ENCODE results near the gene BBS7. TPM values are rescaled to one million over a fixed set of nuclear protein-coding genes. Genes with fewer than 3 reads are reported as not detected.

BBS7 gene
- polyA plus RNA-seq, 2 of the 4 experiments (the other 2 are of a cell fraction), result 12.6 to 17.7 TPM

DNA sequence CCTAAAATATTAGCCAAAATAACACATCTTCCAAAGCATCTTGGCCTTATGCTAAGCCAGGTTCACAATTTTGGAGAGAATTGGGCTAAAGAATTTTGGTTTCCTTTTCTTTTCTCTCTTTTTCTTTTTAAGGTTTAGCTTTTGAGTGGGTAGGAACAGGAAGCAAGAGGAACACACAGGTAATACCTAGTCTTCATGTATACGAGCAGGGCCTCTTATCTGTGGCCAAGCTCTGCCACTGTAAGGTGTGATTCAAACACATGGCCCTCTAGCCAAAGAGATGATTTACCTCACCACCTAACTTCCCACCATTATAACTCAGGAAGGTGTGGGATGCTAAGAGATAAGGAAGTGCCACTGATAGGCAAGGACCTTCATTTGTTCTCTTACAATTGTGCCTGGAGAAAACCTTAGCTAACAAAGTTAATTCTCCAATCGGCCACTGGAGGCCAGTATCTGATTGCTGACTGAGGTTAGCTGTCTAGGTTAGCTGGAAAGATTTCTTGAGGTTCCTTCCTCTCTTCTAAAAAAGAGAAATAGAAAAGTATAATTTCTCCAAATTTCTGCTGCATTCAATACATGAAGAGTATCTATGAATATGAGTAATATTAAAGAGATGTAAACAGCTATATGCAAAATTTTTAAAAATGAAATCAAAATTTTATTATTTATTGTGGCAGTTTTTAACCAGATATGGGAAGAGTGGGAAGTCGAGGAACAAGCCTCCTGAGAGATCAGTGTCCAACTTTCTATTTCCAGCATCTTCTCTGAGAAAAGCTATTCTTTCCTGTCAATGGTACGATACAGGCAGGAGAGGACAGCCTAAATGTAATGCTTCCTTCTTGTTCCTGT, 30.1 kb upstream of the BBS7 start:
- ATAC-seq, result peak; percentile 86 to 92
- no peak overlapping the region for H3K27ac ChIP-seq
- WGBS (ENCODE audit: missing lambda C conversion rate), result 29% methylated on average over 4 of the region's 4 CpGs
- FAIRE-seq, result no peak
- peak; percentile 21 to 51 for DNase-seq (ENCODE audit: low read depth in 1 of 2, low spot score in 1 of 2)
- ChIA-PET POLR2A (no interaction called here), CTCF (interaction anchor here (0.6 to 3.0 kb wide), 26 partner anchors 9 to 702 kb away, joined by 3 to 47 read pairs (median 3); no protein-coding TSS in a partner anchor)
- no peaks in the 10 kb centered on the region for H3K9me3 ChIP-seq
- no peak overlapping the region for H3K4me3 ChIP-seq
- TF ChIP-seq, protein P1, sequence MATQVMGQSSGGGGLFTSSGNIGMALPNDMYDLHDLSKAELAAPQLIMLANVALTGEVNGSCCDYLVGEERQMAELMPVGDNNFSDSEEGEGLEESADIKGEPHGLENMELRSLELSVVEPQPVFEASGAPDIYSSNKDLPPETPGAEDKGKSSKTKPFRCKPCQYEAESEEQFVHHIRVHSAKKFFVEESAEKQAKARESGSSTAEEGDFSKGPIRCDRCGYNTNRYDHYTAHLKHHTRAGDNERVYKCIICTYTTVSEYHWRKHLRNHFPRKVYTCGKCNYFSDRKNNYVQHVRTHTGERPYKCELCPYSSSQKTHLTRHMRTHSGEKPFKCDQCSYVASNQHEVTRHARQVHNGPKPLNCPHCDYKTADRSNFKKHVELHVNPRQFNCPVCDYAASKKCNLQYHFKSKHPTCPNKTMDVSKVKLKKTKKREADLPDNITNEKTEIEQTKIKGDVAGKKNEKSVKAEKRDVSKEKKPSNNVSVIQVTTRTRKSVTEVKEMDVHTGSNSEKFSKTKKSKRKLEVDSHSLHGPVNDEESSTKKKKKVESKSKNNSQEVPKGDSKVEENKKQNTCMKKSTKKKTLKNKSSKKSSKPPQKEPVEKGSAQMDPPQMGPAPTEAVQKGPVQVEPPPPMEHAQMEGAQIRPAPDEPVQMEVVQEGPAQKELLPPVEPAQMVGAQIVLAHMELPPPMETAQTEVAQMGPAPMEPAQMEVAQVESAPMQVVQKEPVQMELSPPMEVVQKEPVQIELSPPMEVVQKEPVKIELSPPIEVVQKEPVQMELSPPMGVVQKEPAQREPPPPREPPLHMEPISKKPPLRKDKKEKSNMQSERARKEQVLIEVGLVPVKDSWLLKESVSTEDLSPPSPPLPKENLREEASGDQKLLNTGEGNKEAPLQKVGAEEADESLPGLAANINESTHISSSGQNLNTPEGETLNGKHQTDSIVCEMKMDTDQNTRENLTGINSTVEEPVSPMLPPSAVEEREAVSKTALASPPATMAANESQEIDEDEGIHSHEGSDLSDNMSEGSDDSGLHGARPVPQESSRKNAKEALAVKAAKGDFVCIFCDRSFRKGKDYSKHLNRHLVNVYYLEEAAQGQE (IDR thresholded peaks at IDR 0.05), result no peak
- TF ChIP-seq KDM1A (IDR thresholded peaks at IDR 0.05; ENCODE audit: low read depth) (no peak), NPAS2 (CRISPR knock-in tag; IDR thresholded peaks at IDR 0.05; ENCODE audit: borderline replicate concordance) (no peak), SREBF2 (IDR thresholded peaks at IDR 0.05) (no peak), RCOR1 (IDR thresholded peaks at IDR 0.05; ENCODE audit: low read depth, low read length) (no peak), RAD21 (conservative IDR thresholded peaks at IDR 0.05 in 1 of 2, IDR thresholded peaks at IDR 0.05 in 1 of 2) (peak; percentile 76 to 83), EHF (CRISPR knock-in tag; IDR thresholded peaks at IDR 0.05) (no peak), JUNB (IDR thresholded peaks at IDR 0.05) (no peak), SMC3 (IDR thresholded peaks at IDR 0.05) (peak; percentile 59), GATA3 (IDR thresholded peaks at IDR 0.05; ENCODE audit: borderline replicate concordance) (no peak), MAFK (IDR thresholded peaks at IDR 0.05; ENCODE audit: partially characterized antibody) (no peak)
- TF ChIP-seq, protein P2, sequence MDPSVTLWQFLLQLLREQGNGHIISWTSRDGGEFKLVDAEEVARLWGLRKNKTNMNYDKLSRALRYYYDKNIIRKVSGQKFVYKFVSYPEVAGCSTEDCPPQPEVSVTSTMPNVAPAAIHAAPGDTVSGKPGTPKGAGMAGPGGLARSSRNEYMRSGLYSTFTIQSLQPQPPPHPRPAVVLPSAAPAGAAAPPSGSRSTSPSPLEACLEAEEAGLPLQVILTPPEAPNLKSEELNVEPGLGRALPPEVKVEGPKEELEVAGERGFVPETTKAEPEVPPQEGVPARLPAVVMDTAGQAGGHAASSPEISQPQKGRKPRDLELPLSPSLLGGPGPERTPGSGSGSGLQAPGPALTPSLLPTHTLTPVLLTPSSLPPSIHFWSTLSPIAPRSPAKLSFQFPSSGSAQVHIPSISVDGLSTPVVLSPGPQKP (IDR thresholded peaks at IDR 0.05; ENCODE audit: low read depth, low read length), result no peak
- TF ChIP-seq, protein P3, sequence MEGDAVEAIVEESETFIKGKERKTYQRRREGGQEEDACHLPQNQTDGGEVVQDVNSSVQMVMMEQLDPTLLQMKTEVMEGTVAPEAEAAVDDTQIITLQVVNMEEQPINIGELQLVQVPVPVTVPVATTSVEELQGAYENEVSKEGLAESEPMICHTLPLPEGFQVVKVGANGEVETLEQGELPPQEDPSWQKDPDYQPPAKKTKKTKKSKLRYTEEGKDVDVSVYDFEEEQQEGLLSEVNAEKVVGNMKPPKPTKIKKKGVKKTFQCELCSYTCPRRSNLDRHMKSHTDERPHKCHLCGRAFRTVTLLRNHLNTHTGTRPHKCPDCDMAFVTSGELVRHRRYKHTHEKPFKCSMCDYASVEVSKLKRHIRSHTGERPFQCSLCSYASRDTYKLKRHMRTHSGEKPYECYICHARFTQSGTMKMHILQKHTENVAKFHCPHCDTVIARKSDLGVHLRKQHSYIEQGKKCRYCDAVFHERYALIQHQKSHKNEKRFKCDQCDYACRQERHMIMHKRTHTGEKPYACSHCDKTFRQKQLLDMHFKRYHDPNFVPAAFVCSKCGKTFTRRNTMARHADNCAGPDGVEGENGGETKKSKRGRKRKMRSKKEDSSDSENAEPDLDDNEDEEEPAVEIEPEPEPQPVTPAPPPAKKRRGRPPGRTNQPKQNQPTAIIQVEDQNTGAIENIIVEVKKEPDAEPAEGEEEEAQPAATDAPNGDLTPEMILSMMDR (IDR thresholded peaks at IDR 0.05), result peak; percentile 77
- TF ChIP-seq, protein P4, sequence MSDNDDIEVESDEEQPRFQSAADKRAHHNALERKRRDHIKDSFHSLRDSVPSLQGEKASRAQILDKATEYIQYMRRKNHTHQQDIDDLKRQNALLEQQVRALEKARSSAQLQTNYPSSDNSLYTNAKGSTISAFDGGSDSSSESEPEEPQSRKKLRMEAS (IDR thresholded peaks at IDR 0.05), result no peak
- TF ChIP-seq, protein P5, sequence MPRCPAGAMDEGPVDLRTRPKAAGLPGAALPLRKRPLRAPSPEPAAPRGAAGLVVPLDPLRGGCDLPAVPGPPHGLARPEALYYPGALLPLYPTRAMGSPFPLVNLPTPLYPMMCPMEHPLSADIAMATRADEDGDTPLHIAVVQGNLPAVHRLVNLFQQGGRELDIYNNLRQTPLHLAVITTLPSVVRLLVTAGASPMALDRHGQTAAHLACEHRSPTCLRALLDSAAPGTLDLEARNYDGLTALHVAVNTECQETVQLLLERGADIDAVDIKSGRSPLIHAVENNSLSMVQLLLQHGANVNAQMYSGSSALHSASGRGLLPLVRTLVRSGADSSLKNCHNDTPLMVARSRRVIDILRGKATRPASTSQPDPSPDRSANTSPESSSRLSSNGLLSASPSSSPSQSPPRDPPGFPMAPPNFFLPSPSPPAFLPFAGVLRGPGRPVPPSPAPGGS (IDR thresholded peaks at IDR 0.05), result no peak
- H3K4me1 ChIP-seq, result no peaks in the 10 kb centered on the region
- H3K4me2 ChIP-seq, result no peak overlapping the region

DNA sequence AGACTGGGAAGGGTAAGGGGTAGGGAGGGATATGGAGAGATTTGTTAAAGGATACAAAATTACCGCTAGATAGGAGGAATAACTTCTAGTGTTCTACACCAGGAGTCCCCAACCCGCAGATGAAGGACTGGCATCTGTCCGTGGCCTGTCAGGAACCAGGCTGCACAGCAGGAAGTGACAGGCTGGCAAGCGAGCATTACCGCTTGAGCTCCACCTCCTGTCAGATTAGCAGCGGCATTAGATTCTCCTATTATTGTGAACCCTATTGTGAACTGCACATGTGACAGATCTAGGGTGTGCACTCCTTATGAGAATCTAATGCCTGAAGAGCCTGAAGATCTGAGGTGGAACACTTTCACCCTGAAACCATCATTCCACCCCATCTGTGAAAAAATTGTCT, 27.9 kb upstream of the BBS7 start:
- FAIRE-seq (no peak), ATAC-seq (peak; percentile 59 to 61; a peak in 3 of 6 replicates), DNase-seq (ENCODE audit: low read depth in 1 of 2, low spot score in 1 of 2) (peak in 1 of 2 experiments; percentile 1)
- ChIA-PET POLR2A (no interaction called here), CTCF (interaction anchor here (0.6 to 1.0 kb wide), 3 partner anchors 671 to 679 kb away, joined by 3 to 5 read pairs (median 4); no protein-coding TSS in a partner anchor)
- TF ChIP-seq CBX2 (IDR thresholded peaks at IDR 0.05; ENCODE audit: borderline replicate concordance, low read depth) (no peak), PHF8 (IDR thresholded peaks at IDR 0.05; ENCODE audit: borderline replicate concordance, low read depth) (no peak), EHF (CRISPR knock-in tag; IDR thresholded peaks at IDR 0.05) (no peak), NR3C1 (IDR thresholded peaks at IDR 0.05) (no peak), EHMT2 (IDR thresholded peaks at IDR 0.05; ENCODE audit: low read depth) (no peak), CHD4 (IDR thresholded peaks at IDR 0.05; ENCODE audit: borderline replicate concordance) (no peak), RAD21 (conservative IDR thresholded peaks at IDR 0.05 in 1 of 2, IDR thresholded peaks at IDR 0.05 in 1 of 2) (no peak), CBX8 (IDR thresholded peaks at IDR 0.05) (no peak), ZSCAN20 (CRISPR knock-in tag; IDR thresholded peaks at IDR 0.05) (no peak)
- H3K27ac ChIP-seq, result no peak overlapping the region
- H3K9me3 ChIP-seq, result no peaks in the 10 kb centered on the region
- WGBS (ENCODE audit: missing lambda C conversion rate), result 11% methylated on average over 6 of the region's 6 CpGs
- H3K4me1 ChIP-seq, result no peaks in the 10 kb centered on the region
- no peak overlapping the region for H3K4me3 ChIP-seq
- no peak overlapping the region for H3K4me2 ChIP-seq
